ENCODE results near the gene SPDYE1. TPM values are rescaled to one million over a fixed set of nuclear protein-coding genes. Genes with fewer than 3 reads are reported as not detected.

Gene SPDYE1
- polyA plus RNA-seq, 3 donors, result 0.40 to 3.1 (median 1.8) TPM

Other genes starting within 250 kb of the SPDYE1 start
- gene BLVRA, start 239.2 kb upstream of the SPDYE1 start, polyA plus RNA-seq (ENCODE audit: insufficient read length in 3 of 3), result 10 to 100 TPM; 49.7 to 56.2 (median 50.6) TPM
- 100 to 1,000 TPM in 1 of 3 donors, 10 to 100 TPM in 2; 89.3 to 102 (median 95.9) TPM for gene MRPS24, start 128.4 kb upstream of the SPDYE1 start, polyA plus RNA-seq (ENCODE audit: insufficient read length in 3 of 3)
- gene URGCP, start 91.3 kb upstream of the SPDYE1 start, polyA plus RNA-seq (ENCODE audit: insufficient read length in 3 of 3), result 10 to 100 TPM; 29.2 to 42.1 (median 36.3) TPM
- gene UBE2D4, start 71.5 kb upstream of the SPDYE1 start, polyA plus RNA-seq (ENCODE audit: insufficient read length in 3 of 3), result 10 to 100 TPM; 19.5 to 22.0 (median 21.9) TPM
- 10 to 100 TPM; 69.6 to 75.9 (median 75.1) TPM for gene DBNL, start 46.8 kb downstream of the SPDYE1 start, polyA plus RNA-seq (ENCODE audit: insufficient read length in 3 of 3)
- 1 to 10 TPM; 1.2 to 3.4 (median 2.2) TPM for gene PGAM2, start 67.7 kb downstream of the SPDYE1 start, polyA plus RNA-seq (ENCODE audit: insufficient read length in 3 of 3)
- 10 to 100 TPM; 20.2 to 43.5 (median 42.4) TPM for gene POLM, start 84.6 kb downstream of the SPDYE1 start, polyA plus RNA-seq (ENCODE audit: insufficient read length in 3 of 3)
- 10 to 100 TPM; 65.2 to 81.4 (median 69.2) TPM for gene AEBP1, start 106.4 kb downstream of the SPDYE1 start, polyA plus RNA-seq (ENCODE audit: insufficient read length in 3 of 3)
- gene POLD2, start 125.7 kb downstream of the SPDYE1 start, polyA plus RNA-seq (ENCODE audit: insufficient read length in 3 of 3), result 100 to 1,000 TPM; 117 to 138 (median 130) TPM
- 1 to 10 TPM in 1 of 3 donors, under 1 TPM in 2; 0.64 to 1.1 (median 0.68) TPM for gene MYL7, start 143.4 kb downstream of the SPDYE1 start, polyA plus RNA-seq (ENCODE audit: insufficient read length in 3 of 3)
- gene GCK, start 191.5 kb downstream of the SPDYE1 start, polyA plus RNA-seq (ENCODE audit: insufficient read length in 3 of 3), result 1 to 10 TPM; 3.0 to 5.6 (median 4.7) TPM
- 10 to 100 TPM; 75.6 to 80.0 (median 77.7) TPM for gene YKT6, start 203.1 kb downstream of the SPDYE1 start, polyA plus RNA-seq (ENCODE audit: insufficient read length in 3 of 3)

Data from renal pelvis (tissue), 3 donors.